Measurements from ENCODE around the gene FBXL14.

The FBXL14 gene

GRCh38 chr12:1634149-1634548 lies 39.8 kb upstream of the FBXL14 start:
- no peak overlapping the region for H3K9ac ChIP-seq (ENCODE audit: low read length in 2 of 2)
- H3K36me3 ChIP-seq (ENCODE audit: control insufficient read depth in 2 of 2, insufficient read depth in 2 of 2, low read length in 2 of 2): no peaks in the 10 kb centered on the region
- H3K27me3 ChIP-seq (ENCODE audit: control insufficient read depth in 1 of 2, insufficient read depth in 2 of 2, low read length in 2 of 2): peaks cover 0 to 2% of the 10 kb centered on the region in 2 donors
- H3K9me3 ChIP-seq (ENCODE audit: control insufficient read depth in 2 of 2, low read length in 2 of 2): no peaks in the 10 kb centered on the region
- H3K4me1 ChIP-seq (ENCODE audit: control insufficient read depth, insufficient read depth, low read length): peaks cover 25% of the 10 kb centered on the region
- H3K4me3 ChIP-seq (ENCODE audit: low read length in 2 of 2): no peak overlapping the region
- H3K27ac ChIP-seq (ENCODE audit: low read length): no peak overlapping the region

GRCh38 chr12:1633459-1633858 lies 39.1 kb upstream of the FBXL14 start:
- Histone ChIP-seq H3K4me1 (ENCODE audit: control insufficient read depth, insufficient read depth, low read length) (peaks cover 25% of the 10 kb centered on the region), H3K27ac (ENCODE audit: low read length) (no peak overlapping the region), H3K9me3 (ENCODE audit: control insufficient read depth in 2 of 2, low read length in 2 of 2) (no peaks in the 10 kb centered on the region), H3K27me3 (ENCODE audit: control insufficient read depth in 1 of 2, insufficient read depth in 2 of 2, low read length in 2 of 2) (peaks cover 0 to 2% of the 10 kb centered on the region in 2 donors), H3K9ac (ENCODE audit: low read length in 2 of 2) (no peak overlapping the region), H3K4me3 (ENCODE audit: low read length in 2 of 2) (no peak overlapping the region), H3K36me3 (ENCODE audit: control insufficient read depth in 2 of 2, insufficient read depth in 2 of 2, low read length in 2 of 2) (no peaks in the 10 kb centered on the region)

- no peak overlapping the region for H3K4me3 ChIP-seq (ENCODE audit: low read length in 2 of 2)
- no peak overlapping the region for H3K27ac ChIP-seq (ENCODE audit: low read length)
- no peaks in the 10 kb centered on the region for H3K9me3 ChIP-seq (ENCODE audit: control insufficient read depth in 2 of 2, low read length in 2 of 2)
- H3K4me1 ChIP-seq (ENCODE audit: control insufficient read depth, insufficient read depth, low read length): peaks cover 25% of the 10 kb centered on the region
- H3K27me3 ChIP-seq (ENCODE audit: control insufficient read depth in 1 of 2, insufficient read depth in 2 of 2, low read length in 2 of 2): peaks cover 0 to 2% of the 10 kb centered on the region in 2 donors
- H3K36me3 ChIP-seq (ENCODE audit: control insufficient read depth in 2 of 2, insufficient read depth in 2 of 2, low read length in 2 of 2): no peaks in the 10 kb centered on the region
- no peak overlapping the region for H3K9ac ChIP-seq (ENCODE audit: low read length in 2 of 2)
These were observed 38.3 kb upstream of the FBXL14 start for GRCh38 chr12:1632702-1633101.

- Histone ChIP-seq H3K4me3 (ENCODE audit: low read length in 2 of 2) (peak overlapping the region; percentile 62 to 75), H3K27ac (ENCODE audit: low read length) (no peak overlapping the region), H3K4me1 (ENCODE audit: control insufficient read depth, insufficient read depth, low read length) (peaks cover 25% of the 10 kb centered on the region)
These were observed 36.6 kb upstream of the FBXL14 start for GRCh38 chr12:1630827-1631591.

GRCh38 chr12:1630133-1630826 lies 35.9 kb upstream of the FBXL14 start:
- Histone ChIP-seq H3K4me1 (ENCODE audit: control insufficient read depth, insufficient read depth, low read length) (peaks cover 25% of the 10 kb centered on the region), H3K9ac (ENCODE audit: low read length in 2 of 2) (peak overlapping the region; percentile 21 to 49), H3K9me3 (ENCODE audit: control insufficient read depth in 2 of 2, low read length in 2 of 2) (no peaks in the 10 kb centered on the region), H3K27me3 (ENCODE audit: control insufficient read depth in 1 of 2, insufficient read depth in 2 of 2, low read length in 2 of 2) (peaks cover 0 to 2% of the 10 kb centered on the region in 2 donors), H3K36me3 (ENCODE audit: control insufficient read depth in 2 of 2, insufficient read depth in 2 of 2, low read length in 2 of 2) (no peaks in the 10 kb centered on the region), H3K27ac (ENCODE audit: low read length) (no peak overlapping the region), H3K4me3 (ENCODE audit: low read length in 2 of 2) (peak overlapping the region; percentile 62 to 75)

More at GRCh38 chr12:1630827-1631591, 36.6 kb upstream of the FBXL14 start:
- Histone ChIP-seq H3K9me3 (ENCODE audit: control insufficient read depth in 2 of 2, low read length in 2 of 2) (no peaks in the 10 kb centered on the region), H3K9ac (ENCODE audit: low read length in 2 of 2) (no peak overlapping the region), H3K36me3 (ENCODE audit: control insufficient read depth in 2 of 2, insufficient read depth in 2 of 2, low read length in 2 of 2) (no peaks in the 10 kb centered on the region), H3K27me3 (ENCODE audit: control insufficient read depth in 1 of 2, insufficient read depth in 2 of 2, low read length in 2 of 2) (peaks cover 0 to 2% of the 10 kb centered on the region in 2 donors)

GRCh38 chr12:1629338-1630132 lies 35.2 kb upstream of the FBXL14 start:
- Histone ChIP-seq H3K36me3 (ENCODE audit: control insufficient read depth in 2 of 2, insufficient read depth in 2 of 2, low read length in 2 of 2) (no peaks in the 10 kb centered on the region), H3K9me3 (ENCODE audit: control insufficient read depth in 2 of 2, low read length in 2 of 2) (no peaks in the 10 kb centered on the region), H3K4me1 (ENCODE audit: control insufficient read depth, insufficient read depth, low read length) (peaks cover 25% of the 10 kb centered on the region), H3K27me3 (ENCODE audit: control insufficient read depth in 1 of 2, insufficient read depth in 2 of 2, low read length in 2 of 2) (peaks cover 0 to 2% of the 10 kb centered on the region in 2 donors), H3K9ac (ENCODE audit: low read length in 2 of 2) (peak overlapping the region; percentile 21 to 49), H3K27ac (ENCODE audit: low read length) (no peak overlapping the region), H3K4me3 (ENCODE audit: low read length in 2 of 2) (peak overlapping the region; percentile 62 to 75)

- Histone ChIP-seq H3K4me3 (ENCODE audit: low read length in 2 of 2) (peak within 1 kb of the TSS; percentile 62 to 75), H3K27ac (ENCODE audit: low read length) (no peak within 1 kb of the TSS), H3K9ac (ENCODE audit: low read length in 2 of 2) (peak within 1 kb of the TSS; percentile 21 to 49), H3K4me1 (ENCODE audit: control insufficient read depth, insufficient read depth, low read length) (peaks cover 25% of the 10 kb centered on the region), H3K9me3 (ENCODE audit: control insufficient read depth in 2 of 2, low read length in 2 of 2) (no peaks in the 10 kb centered on the region), H3K36me3 (ENCODE audit: control insufficient read depth in 2 of 2, insufficient read depth in 2 of 2, low read length in 2 of 2) (no peaks in the 10 kb centered on the region), H3K27me3 (ENCODE audit: control insufficient read depth in 1 of 2, insufficient read depth in 2 of 2, low read length in 2 of 2) (peaks cover 0 to 2% of the 10 kb centered on the region in 2 donors)
These were observed 34.4 kb upstream of the FBXL14 start, which contains the start of gene WNT5B for GRCh38 chr12:1628666-1629337. WNT5B (plus strand) TSS chr12:1629231; CDS start chr12:1631355, 2,124 bp downstream.

GRCh38 chr12:1622406-1622805 lies 28.0 kb upstream of the FBXL14 start:
- Histone ChIP-seq H3K27ac (ENCODE audit: low read length) (no peak overlapping the region), H3K9ac (ENCODE audit: low read length in 2 of 2) (no peak overlapping the region), H3K36me3 (ENCODE audit: control insufficient read depth in 2 of 2, insufficient read depth in 2 of 2, low read length in 2 of 2) (no peaks in the 10 kb centered on the region), H3K4me1 (ENCODE audit: control insufficient read depth, insufficient read depth, low read length) (no peaks in the 10 kb centered on the region), H3K27me3 (ENCODE audit: control insufficient read depth in 1 of 2, insufficient read depth in 2 of 2, low read length in 2 of 2) (no peaks in the 10 kb centered on the region), H3K9me3 (ENCODE audit: control insufficient read depth in 2 of 2, low read length in 2 of 2) (no peaks in the 10 kb centered on the region), H3K4me3 (ENCODE audit: low read length in 2 of 2) (no peak overlapping the region)

- H3K4me3 ChIP-seq (ENCODE audit: low read length in 2 of 2): no peak overlapping the region
- H3K9ac ChIP-seq (ENCODE audit: low read length in 2 of 2): no peak overlapping the region
- no peaks in the 10 kb centered on the region for H3K4me1 ChIP-seq (ENCODE audit: control insufficient read depth, insufficient read depth, low read length)
- no peaks in the 10 kb centered on the region for H3K27me3 ChIP-seq (ENCODE audit: control insufficient read depth in 1 of 2, insufficient read depth in 2 of 2, low read length in 2 of 2)
- H3K36me3 ChIP-seq (ENCODE audit: control insufficient read depth in 2 of 2, insufficient read depth in 2 of 2, low read length in 2 of 2): no peaks in the 10 kb centered on the region
- no peaks in the 10 kb centered on the region for H3K9me3 ChIP-seq (ENCODE audit: control insufficient read depth in 2 of 2, low read length in 2 of 2)
- no peak overlapping the region for H3K27ac ChIP-seq (ENCODE audit: low read length)
These were observed 25.7 kb upstream of the FBXL14 start for GRCh38 chr12:1620092-1620491.

- H3K27me3 ChIP-seq (ENCODE audit: control insufficient read depth in 1 of 2, insufficient read depth in 2 of 2, low read length in 2 of 2): no peaks in the 10 kb centered on the region
- no peak overlapping the region for H3K27ac ChIP-seq (ENCODE audit: low read length)
- no peaks in the 10 kb centered on the region for H3K4me1 ChIP-seq (ENCODE audit: control insufficient read depth, insufficient read depth, low read length)
- no peak overlapping the region for H3K9ac ChIP-seq (ENCODE audit: low read length in 2 of 2)
- H3K4me3 ChIP-seq (ENCODE audit: low read length in 2 of 2): no peak overlapping the region
- no peaks in the 10 kb centered on the region for H3K36me3 ChIP-seq (ENCODE audit: control insufficient read depth in 2 of 2, insufficient read depth in 2 of 2, low read length in 2 of 2)
- no peaks in the 10 kb centered on the region for H3K9me3 ChIP-seq (ENCODE audit: control insufficient read depth in 2 of 2, low read length in 2 of 2)
These were observed 25.2 kb upstream of the FBXL14 start for GRCh38 chr12:1619587-1619986.
